ENCODE results near the gene IL17RE. TPM values are rescaled to one million over a fixed set of nuclear protein-coding genes. Genes with fewer than 3 reads are reported as not detected.
A peak's percentile ranks its signal among the peaks of the same experiment; 100 is the strongest.
"Not testable (repeated sequence)": the region's sequence is repeated elsewhere in the genome, so short reads cannot be mapped to it uniquely, and the experiment has no call there.

Gene IL17RE, protein sequence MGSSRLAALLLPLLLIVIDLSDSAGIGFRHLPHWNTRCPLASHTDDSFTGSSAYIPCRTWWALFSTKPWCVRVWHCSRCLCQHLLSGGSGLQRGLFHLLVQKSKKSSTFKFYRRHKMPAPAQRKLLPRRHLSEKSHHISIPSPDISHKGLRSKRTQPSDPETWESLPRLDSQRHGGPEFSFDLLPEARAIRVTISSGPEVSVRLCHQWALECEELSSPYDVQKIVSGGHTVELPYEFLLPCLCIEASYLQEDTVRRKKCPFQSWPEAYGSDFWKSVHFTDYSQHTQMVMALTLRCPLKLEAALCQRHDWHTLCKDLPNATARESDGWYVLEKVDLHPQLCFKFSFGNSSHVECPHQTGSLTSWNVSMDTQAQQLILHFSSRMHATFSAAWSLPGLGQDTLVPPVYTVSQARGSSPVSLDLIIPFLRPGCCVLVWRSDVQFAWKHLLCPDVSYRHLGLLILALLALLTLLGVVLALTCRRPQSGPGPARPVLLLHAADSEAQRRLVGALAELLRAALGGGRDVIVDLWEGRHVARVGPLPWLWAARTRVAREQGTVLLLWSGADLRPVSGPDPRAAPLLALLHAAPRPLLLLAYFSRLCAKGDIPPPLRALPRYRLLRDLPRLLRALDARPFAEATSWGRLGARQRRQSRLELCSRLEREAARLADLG
- under 1 TPM in 1 of 3 donors, not detected in 2; 0.14 TPM for polyA plus RNA-seq

DNA sequence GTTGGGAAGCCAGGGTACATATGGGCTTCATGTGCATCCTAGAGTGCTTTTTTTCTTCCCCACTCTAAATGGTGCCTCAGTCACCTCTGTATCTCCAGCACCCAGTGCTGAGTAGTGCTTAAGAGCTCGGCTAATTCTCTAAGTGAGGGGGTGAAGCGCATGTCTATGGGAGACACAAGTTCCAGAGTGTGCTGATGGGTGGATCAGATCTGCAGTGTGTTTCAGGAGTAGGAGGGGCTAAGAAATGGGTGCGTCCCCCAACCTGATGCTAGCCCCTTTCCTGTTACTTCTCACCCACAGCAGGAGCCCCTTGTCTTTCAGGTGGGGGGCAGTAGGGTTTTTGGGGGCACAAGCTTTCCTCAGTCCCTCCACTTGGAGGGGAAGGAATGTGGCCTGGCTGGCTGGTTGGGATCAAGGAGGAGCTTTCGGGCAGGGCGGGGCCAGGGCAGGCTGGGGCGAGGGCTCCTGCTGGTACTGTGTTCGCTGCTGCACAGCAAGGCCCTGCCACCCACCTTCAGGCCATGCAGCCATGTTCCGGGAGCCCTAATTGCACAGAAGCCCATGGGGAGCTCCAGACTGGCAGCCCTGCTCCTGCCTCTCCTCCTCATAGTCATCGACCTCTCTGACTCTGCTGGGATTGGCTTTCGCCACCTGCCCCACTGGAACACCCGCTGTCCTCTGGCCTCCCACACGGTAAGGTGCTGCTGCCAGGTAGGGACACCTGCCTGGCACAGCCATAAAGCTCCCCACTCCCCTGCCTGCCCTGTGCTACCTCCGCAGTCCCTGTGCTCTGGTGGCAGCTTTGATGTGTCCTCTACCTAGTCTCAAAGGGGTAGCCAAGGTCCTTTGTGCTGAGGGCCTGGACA, at the start of gene IL17RE:
IL17RE (plus strand) TSS at position 477 of the 866 bp plus-strand sequence; CDS start at position 562, 85 bp downstream.
- no peak for DNase-seq
- H3K4me3 Mint-ChIP-seq: peak within 1 kb of the TSS in 2 of 5 donors; percentile 12 to 25

DNA sequence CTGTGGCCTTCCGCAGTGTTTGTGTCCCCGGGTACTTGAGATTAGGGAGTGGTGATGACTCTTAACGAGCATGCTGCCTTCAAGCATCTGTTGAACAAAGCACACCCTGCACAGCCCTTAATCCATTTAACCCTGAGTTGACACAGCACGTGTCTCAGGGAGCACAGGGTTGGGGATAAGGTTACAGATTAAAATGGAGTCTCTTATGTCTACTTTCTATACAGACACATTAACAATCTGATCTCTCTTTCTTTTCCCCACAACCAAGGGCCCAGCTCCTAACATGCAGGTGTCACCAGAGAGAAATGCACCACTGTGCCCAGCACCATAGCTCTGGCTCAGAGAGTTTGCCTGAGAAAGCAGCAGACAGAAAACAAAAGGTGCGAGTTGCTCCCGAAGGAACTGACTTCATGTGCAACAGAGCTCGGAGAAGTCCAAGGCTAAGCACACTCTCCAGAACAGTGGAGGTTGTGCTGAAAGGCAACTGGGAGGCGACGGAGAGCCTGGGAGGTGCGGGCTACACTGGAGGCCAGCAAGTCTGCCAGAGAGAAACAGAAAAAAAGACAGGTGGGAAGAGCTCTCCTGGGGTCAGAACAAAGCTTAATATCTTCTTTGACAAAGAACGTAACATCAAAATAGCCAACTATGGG, 48.2 kb upstream of the IL17RE start:
- not testable (repeated sequence) for H3K36me3 Mint-ChIP-seq; DNase-seq; H3K27ac Mint-ChIP-seq; H3K9me3 Mint-ChIP-seq; H3K27me3 Mint-ChIP-seq (ENCODE audit: low read depth in 3 of 3)
- Mint-ChIP-seq H3K4me1 (peaks cover 48 to 50% of the 10 kb centered on the region in 2 donors), H3K4me3 (peak overlapping the region in 3 of 5 donors; percentile 26 to 46 (median 36))

More for the DNA sequence above, at the start of gene IL17RE:
- peaks cover 0 to 2% (median 1%) of the 10 kb centered on the region in 3 donors for H3K27me3 Mint-ChIP-seq (ENCODE audit: low read depth in 3 of 3)
- H3K36me3 Mint-ChIP-seq: peaks cover 0 to 4% (median 0%) of the 10 kb centered on the region in 3 donors
- peaks cover 19 to 25% of the 10 kb centered on the region in 2 donors for H3K4me1 Mint-ChIP-seq
- no peaks in the 10 kb centered on the region for H3K9me3 Mint-ChIP-seq
- peak within 1 kb of the TSS; percentile 29 to 80 (median 41) for H3K27ac Mint-ChIP-seq

DNA sequence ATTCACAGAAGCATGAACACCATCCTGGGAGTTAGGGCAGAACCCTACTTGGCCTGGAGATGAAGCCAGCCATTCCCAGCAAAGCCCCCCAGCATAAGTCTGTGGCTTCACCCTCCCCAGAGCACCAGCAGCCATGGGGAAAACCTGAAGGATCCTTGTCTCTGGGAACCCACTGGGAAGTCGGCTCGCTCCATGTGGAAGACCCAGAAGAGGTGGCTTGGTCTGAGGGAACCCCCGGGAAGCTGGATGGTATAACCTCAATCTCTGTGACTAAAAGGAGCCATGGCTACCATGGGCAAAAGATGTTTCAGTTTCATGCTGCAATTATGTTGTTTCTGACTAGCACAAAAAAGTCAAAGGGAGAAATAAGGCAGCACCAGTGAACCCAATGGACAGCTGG, 47.1 kb upstream of the IL17RE start:
- Mint-ChIP-seq H3K9me3 (no peaks in the 10 kb centered on the region), H3K27me3 (ENCODE audit: low read depth in 3 of 3) (peaks cover 2 to 3% (median 3%) of the 10 kb centered on the region in 3 donors), H3K27ac (peak overlapping the region in 4 of 6 donors; percentile 59 to 77 (median 65)), H3K4me3 (peak overlapping the region in 3 of 5 donors; percentile 36 to 83 (median 73)), H3K36me3 (no peaks in the 10 kb centered on the region), H3K4me1 (peaks cover 56 to 57% of the 10 kb centered on the region in 2 donors)
- no peak for DNase-seq

DNA sequence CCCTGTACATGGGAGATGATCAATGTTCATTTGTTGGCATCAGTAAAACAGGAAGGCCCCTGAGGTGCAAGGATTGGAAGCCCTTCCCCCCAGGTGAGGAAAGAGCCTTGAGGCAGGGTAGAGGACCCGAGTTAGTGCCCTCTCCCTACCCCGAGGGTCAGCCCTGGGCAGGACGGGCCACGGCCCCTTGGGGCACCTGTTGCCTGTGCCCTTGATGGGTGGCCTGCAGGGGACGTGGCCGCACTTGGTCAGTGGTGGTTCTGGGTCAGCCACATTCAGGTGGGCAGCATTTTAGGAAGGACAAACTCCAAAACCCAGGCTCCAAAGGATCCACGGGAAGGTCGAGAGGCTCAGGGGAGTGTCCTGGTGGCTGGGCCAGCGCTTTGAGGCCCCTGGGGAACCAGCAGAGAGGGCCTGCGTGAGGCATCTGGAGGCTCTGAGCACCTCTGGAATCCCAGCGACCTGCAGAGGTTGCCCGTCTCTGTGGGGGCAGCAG, 43.1 kb upstream of the IL17RE start:
- Mint-ChIP-seq H3K4me1 (peaks cover 63 to 67% of the 10 kb centered on the region in 2 donors), H3K4me3 (peak overlapping the region in 1 of 5 donors; percentile 61), H3K27ac (peak overlapping the region in 5 of 6 donors; percentile 9 to 91 (median 86)), H3K36me3 (no peaks in the 10 kb centered on the region), H3K9me3 (no peaks in the 10 kb centered on the region), H3K27me3 (ENCODE audit: low read depth in 3 of 3) (peaks cover 3 to 4% (median 3%) of the 10 kb centered on the region in 3 donors)
- DNase-seq: no peak

DNA sequence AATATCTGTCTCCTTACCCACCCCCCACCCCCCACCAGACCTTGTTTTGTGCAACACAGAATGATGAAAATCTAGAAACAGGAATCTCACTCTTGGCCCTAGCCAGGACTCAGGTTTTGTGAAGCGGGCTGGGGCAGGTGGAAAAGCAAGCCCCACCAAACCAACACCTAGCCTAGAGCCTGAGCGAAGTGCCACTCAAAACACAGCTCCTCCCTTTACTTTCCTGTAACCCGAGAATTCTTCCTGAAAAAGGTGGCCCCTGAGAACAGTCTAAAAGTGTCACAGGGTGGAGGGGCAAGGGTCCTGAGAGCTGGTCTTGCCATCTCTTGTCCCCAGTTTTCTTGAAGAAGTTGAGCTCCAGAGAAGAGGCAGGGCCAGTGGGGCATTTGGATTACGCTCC, 41.4 kb upstream of the IL17RE start:
- Mint-ChIP-seq H3K27me3 (ENCODE audit: low read depth in 3 of 3) (peaks cover 3 to 4% (median 3%) of the 10 kb centered on the region in 3 donors), H3K27ac (peak overlapping the region; percentile 89 to 99 (median 96)), H3K36me3 (no peaks in the 10 kb centered on the region), H3K4me1 (peaks cover 51 to 54% of the 10 kb centered on the region in 2 donors), H3K4me3 (peak overlapping the region; percentile 25 to 80 (median 72)), H3K9me3 (no peaks in the 10 kb centered on the region)
- no peak for DNase-seq

DNA sequence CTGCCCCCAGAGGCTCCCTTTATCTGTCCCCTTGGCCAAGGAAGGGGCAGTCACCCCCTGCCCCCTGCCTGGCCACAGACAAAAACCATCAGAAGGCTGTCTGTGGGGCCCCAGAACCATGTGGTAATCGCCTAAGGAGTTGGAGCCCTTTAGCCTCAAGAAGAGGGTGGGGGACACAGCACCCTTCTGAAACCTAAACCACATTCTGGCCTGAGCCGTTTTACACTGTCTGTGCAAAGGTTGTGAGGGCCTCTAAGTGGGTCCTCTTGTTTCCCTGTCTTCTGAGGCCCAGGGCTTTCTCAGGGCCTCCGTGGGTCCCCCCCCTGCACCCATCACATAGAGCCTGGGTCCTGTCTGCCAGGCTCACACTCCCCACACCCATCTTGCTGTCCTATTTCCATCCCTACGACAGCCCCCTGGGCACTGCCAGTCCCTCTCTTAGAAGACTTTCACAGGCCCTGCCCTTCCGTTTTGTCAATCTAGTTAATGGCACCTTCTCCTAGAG, 41.0 kb upstream of the IL17RE start:
- peak; percentile 46 to 58 (median 53) for DNase-seq
- peak overlapping the region; percentile 56 to 80 (median 74) for H3K4me3 Mint-ChIP-seq
- peaks cover 47 to 49% of the 10 kb centered on the region in 2 donors for H3K4me1 Mint-ChIP-seq
- H3K9me3 Mint-ChIP-seq: no peaks in the 10 kb centered on the region
- peaks cover 1 to 4% (median 3%) of the 10 kb centered on the region in 3 donors for H3K27me3 Mint-ChIP-seq (ENCODE audit: low read depth in 3 of 3)
- no peaks in the 10 kb centered on the region for H3K36me3 Mint-ChIP-seq
- peak overlapping the region; percentile 89 to 99 (median 96) for H3K27ac Mint-ChIP-seq

DNA sequence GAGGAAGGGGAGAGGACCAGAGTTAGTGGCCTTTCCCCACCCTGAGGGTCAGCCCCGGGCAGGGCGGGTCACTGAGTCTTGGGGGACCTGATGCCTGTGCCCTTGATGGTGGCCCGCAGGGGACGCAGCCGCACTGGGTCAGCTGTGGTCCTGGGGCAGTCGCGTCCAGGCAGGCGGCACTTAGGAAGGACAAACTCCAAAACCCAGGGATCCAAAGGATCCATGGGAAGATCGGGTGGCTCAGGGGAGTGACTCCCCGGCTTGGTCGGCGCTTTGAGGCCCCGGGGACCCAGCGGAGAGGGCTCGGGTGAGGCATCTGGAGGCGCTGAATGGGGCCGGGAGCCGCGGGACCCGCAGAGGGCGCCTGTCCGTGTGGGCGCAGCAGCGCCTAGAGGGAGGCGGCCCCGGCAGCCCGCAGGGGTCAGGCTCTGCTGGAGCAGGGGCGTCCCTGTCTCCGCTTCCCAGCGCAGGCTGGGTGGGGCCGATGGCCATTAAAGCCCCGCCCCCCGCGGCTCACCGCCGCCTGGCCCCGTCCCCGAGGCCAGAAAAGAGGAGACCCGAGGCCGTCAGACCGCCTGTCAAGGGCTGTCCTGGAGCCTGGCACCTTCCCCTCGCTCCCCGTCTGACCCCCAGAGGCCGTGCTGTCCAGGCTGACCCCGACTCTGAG, 40.1 kb upstream of the IL17RE start:
- H3K4me3 Mint-ChIP-seq: peak overlapping the region; percentile 56 to 80 (median 74)
- DNase-seq: peak; percentile 49 to 59 (median 51)
- H3K9me3 Mint-ChIP-seq: no peaks in the 10 kb centered on the region

DNA sequence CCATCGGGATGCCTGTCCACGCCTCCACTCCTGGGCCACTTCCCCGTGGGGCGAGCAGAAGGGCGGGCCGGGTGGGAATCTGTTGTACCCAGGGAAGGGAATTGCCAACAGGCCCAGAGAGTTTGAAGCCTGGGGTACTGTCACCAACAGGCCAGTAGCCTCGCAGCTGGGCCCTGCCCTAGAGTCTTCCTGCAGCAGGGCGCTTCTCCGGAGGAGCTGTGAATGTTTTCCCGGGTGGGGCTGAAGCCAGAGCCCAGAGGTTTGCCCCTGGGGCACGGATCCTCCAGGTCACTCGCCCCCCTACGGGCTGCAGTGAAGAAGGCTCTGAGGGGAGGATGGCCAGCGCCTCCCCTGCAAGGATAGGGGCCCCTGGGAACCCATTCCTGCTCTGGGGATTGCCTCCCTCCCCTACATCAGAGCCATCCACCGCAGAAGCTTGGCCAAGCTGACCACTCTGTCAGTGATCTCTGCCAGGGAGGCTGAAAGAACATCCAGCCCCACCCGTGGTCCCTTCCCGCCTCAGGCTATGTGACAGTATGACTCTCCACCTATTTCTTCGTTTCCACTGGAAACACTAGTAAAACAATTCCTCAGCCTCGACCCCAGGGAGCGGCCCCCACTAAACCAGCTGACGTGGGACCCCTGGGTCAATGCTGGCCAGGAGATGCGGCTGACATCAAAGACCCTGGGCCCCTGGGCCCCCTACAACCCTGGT, 39.4 kb upstream of the IL17RE start:
- Mint-ChIP-seq H3K36me3 (no peaks in the 10 kb centered on the region), H3K4me3 (no peak overlapping the region), H3K27ac (peak overlapping the region in 3 of 6 donors; percentile 48 to 62 (median 50)), H3K9me3 (no peaks in the 10 kb centered on the region), H3K4me1 (peaks cover 38 to 42% of the 10 kb centered on the region in 2 donors), H3K27me3 (ENCODE audit: low read depth in 3 of 3) (peaks cover 0 to 4% (median 0%) of the 10 kb centered on the region in 3 donors)
- no peak for DNase-seq

More for the DNA sequence above, 40.1 kb upstream of the IL17RE start:
- Mint-ChIP-seq H3K36me3 (no peaks in the 10 kb centered on the region), H3K27ac (peak overlapping the region; percentile 89 to 99 (median 96)), H3K4me1 (peaks cover 41 to 46% of the 10 kb centered on the region in 2 donors), H3K27me3 (ENCODE audit: low read depth in 3 of 3) (peaks cover 0 to 4% (median 3%) of the 10 kb centered on the region in 3 donors)

DNA sequence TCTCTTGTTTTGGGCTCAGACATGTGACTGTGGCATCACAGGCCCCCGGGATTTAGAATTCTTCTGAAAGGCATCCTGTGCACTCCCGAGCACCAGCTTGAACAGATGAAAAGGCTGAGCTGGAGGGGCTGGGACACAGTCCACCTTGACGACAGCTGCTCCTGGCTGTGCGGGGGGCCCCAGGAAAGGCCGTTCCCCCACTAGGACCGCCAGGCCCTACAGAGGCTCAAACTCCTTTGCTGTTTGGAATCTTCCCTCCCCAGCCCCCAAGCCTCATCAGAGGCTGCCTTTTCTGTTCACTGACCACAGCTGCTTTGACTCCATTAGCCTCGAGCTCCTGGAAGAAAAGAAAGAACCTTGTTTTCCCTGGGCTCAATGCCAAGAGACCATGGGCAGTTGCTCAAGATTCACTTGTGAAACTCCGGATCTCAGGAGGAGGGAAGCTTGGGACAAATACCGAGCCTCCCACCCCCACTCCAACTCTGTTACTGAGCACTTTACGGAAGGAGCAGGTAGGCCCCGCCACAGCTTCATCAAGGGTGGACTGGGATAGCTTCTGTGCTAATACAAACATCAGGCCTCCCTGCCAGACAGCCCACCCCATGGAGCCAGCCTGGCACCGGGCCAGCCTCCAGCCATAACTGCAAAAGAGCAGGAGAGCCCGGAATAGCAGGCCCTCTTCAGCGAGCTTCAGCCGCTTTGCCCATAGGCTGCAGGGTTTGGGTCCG, 38.3 kb upstream of the IL17RE start:
- peaks cover 26 to 30% of the 10 kb centered on the region in 2 donors for H3K4me1 Mint-ChIP-seq
- no peak overlapping the region for H3K4me3 Mint-ChIP-seq
- no peaks in the 10 kb centered on the region for H3K36me3 Mint-ChIP-seq
- H3K27me3 Mint-ChIP-seq (ENCODE audit: low read depth in 3 of 3): peaks cover 0 to 4% (median 1%) of the 10 kb centered on the region in 3 donors
- peak overlapping the region in 1 of 6 donors; percentile 16 for H3K27ac Mint-ChIP-seq
- no peaks in the 10 kb centered on the region for H3K9me3 Mint-ChIP-seq
- DNase-seq: no peak

DNA sequence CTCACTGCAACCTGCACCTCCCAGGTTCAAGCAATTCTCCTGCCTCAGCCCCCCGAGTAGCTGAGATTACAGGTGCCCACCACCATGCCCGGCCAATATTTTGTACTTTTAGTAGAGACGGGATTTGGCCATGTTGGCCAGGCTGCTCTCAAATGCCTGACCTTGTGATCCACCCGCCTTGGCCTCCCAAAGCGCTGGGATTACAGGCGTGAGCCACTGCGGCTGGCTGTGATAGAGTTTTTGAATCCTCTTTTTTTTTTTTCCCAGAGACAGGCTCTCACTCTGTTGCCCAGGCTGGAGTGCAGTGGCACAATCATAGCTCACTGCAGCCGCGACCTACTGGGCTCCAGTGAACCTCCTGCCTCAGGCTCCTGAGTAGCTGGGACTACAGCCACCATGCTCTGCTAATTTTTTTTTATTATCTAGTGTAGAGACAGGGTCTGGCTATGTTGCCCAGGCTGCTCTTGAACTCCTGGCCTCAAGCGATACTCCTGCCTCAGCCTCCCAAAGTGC, 37.5 kb upstream of the IL17RE start:
- H3K27ac Mint-ChIP-seq; H3K9me3 Mint-ChIP-seq; H3K27me3 Mint-ChIP-seq (ENCODE audit: low read depth in 3 of 3); H3K36me3 Mint-ChIP-seq; H3K4me3 Mint-ChIP-seq; DNase-seq: not testable (repeated sequence)
- peaks cover 22 to 26% of the 10 kb centered on the region in 2 donors for H3K4me1 Mint-ChIP-seq

DNA sequence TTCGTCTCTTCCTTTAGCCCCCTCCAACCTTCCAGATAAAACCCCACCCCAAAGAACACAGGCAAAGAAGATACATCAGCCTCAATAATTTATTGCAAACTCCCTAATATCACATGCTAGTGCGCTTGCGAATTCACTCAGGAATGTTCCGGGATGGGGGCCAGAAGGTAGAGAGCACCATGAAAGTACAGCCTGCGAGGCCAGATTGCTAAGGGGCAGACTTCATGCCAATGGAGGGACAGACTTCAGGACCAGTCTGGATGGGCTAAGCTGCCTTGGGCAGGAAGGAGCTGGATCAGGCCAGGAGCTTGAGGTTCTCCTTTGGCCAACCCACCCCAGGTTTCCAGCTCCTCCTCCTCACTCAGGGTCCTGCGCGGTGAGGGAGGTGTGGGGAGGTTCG, 36.0 kb upstream of the IL17RE start:
- Mint-ChIP-seq H3K27ac (no peak overlapping the region), H3K36me3 (no peaks in the 10 kb centered on the region), H3K27me3 (ENCODE audit: low read depth in 3 of 3) (peaks cover 0 to 6% (median 3%) of the 10 kb centered on the region in 3 donors), H3K4me3 (no peak overlapping the region), H3K9me3 (no peaks in the 10 kb centered on the region), H3K4me1 (peaks cover 8 to 11% of the 10 kb centered on the region in 2 donors)
- DNase-seq: no peak

All from immature natural killer cell (primary cell).